WTC11 (cell line): ENCODE results near the gene ITGB4. TPM values are rescaled to one million over a fixed set of nuclear protein-coding genes. Genes with fewer than 3 reads are reported as not detected.

Experiments used
- ATAC-seq: fragments of 200-7000 bp; cut with Tn5 transposase; 2 replicates; pipeline ENCODE4 v1.10.0; 2021; ENCODE audit warnings: mild to moderate bottlenecking, moderate library complexity
- CTCF ChIA-PET: fragments of 300-600 bp; sonication (Branson Sonifier 250); formaldehyde crosslinking; loops from one replicate; lab custom pipeline; 2021; ENCODE audit warnings: antibody characterized with exemption; lab: Charles Lee
- POLR2A ChIA-PET: fragments of 350-600 bp; sonication (Branson Sonifier 250); formaldehyde crosslinking; loops from one replicate; lab custom pipeline; 2021; ENCODE audit warnings: antibody characterized with exemption; lab: Charles Lee
- DNase-seq: peaks from one replicate; pipeline ENCODE4 v3.0.0; 2021; ENCODE audit warnings: low spot score
- H3K27ac Mint-ChIP-seq: 2 replicates; pipeline ENCODE4 v1.8.0; 2021; ENCODE audit warnings: mixed read lengths
- H3K27me3 Mint-ChIP-seq: 2 replicates; pipeline ENCODE4 v1.8.0; 2021; ENCODE audit warnings: low read depth, mild to moderate bottlenecking, moderate library complexity, mixed read lengths
- H3K36me3 Mint-ChIP-seq: 2 replicates; pipeline ENCODE4 v1.8.0; 2021; ENCODE audit warnings: mixed read lengths
- H3K4me1 Mint-ChIP-seq: 2 replicates; pipeline ENCODE4 v1.8.0; 2022; ENCODE audit warnings: mixed read lengths
- H3K4me3 Mint-ChIP-seq: 2 replicates; pipeline ENCODE4 v1.8.0; 2021; ENCODE audit warnings: mild to moderate bottlenecking, moderate library complexity, mixed read lengths
- H3K9me3 Mint-ChIP-seq: 2 replicates; pipeline ENCODE4 v1.8.0; 2021; ENCODE audit warnings: mixed read lengths
- CBFB ChIP-seq: sonication (generic); formaldehyde crosslinking; IDR thresholded peaks from 2 replicates; pipeline ENCODE4 v1.8.1; 2022; ENCODE audit warnings: mild to moderate bottlenecking, low read depth, missing genetic modification reagents
- CTCF ChIP-seq: fragments of 200-600 bp; IDR thresholded peaks from 2 replicates; pipeline ENCODE4 v1.8.0; 2022; ENCODE audit warnings: antibody characterized with exemption
- GRHL2 ChIP-seq: fragments of 250-450 bp; sonication (Bioruptor Pico); IDR thresholded peaks from 2 replicates; pipeline ENCODE4 v1.8.0; 2022; ENCODE audit warnings: mild to moderate bottlenecking, moderate library complexity; ENCODE audit not compliant: insufficient replicate concordance, severe bottlenecking
- HMGA2 ChIP-seq: fragments of 250-450 bp; sonication (Bioruptor Pico); IDR thresholded peaks from 2 replicates; pipeline ENCODE4 v1.4.0; 2021; ENCODE audit warnings: mild to moderate bottlenecking, moderate library complexity
- JAZF1 ChIP-seq: fragments of 250-450 bp; sonication (Bioruptor Pico); IDR thresholded peaks from 2 replicates; pipeline ENCODE4 v1.9.0; 2021; ENCODE audit warnings: moderate library complexity, mild to moderate bottlenecking, inconsistent platforms
- MYBL2 ChIP-seq: sonication (generic); formaldehyde crosslinking; IDR thresholded peaks from 2 replicates; pipeline ENCODE4 v1.8.1; 2023; ENCODE audit warnings: mild to moderate bottlenecking, moderate library complexity, missing genetic modification reagents
- NFE2L1 ChIP-seq: sonication (generic); formaldehyde crosslinking; IDR thresholded peaks from 2 replicates; pipeline ENCODE4 v1.8.1; 2023; ENCODE audit warnings: missing genetic modification reagents
- PRRX2 ChIP-seq: fragments of 250-450 bp; sonication (Bioruptor Pico); IDR thresholded peaks from 2 replicates; pipeline ENCODE4 v1.8.0; 2021; ENCODE audit warnings: mild to moderate bottlenecking
- RELA ChIP-seq: sonication (generic); formaldehyde crosslinking; IDR thresholded peaks from 2 replicates; pipeline ENCODE4 v1.8.1; 2022; ENCODE audit warnings: missing genetic modification reagents, mild to moderate bottlenecking, borderline replicate concordance
- SOX15 ChIP-seq: fragments of 250-450 bp; sonication (Bioruptor Pico); IDR thresholded peaks from 2 replicates; pipeline ENCODE4 v1.9.0; 2021; ENCODE audit warnings: mild to moderate bottlenecking
- TEAD1 ChIP-seq: sonication (generic); formaldehyde crosslinking; IDR thresholded peaks from 2 replicates; pipeline ENCODE4 v1.8.0; 2022; ENCODE audit warnings: mild to moderate bottlenecking, missing genetic modification reagents
- TEAD4 ChIP-seq: sonication (generic); formaldehyde crosslinking; IDR thresholded peaks from 2 replicates; pipeline ENCODE4 v1.8.0; 2022; ENCODE audit warnings: mild to moderate bottlenecking, missing genetic modification reagents
- ZNF396 ChIP-seq: fragments of 250-450 bp; sonication (Bioruptor Pico); IDR thresholded peaks from 2 replicates; pipeline ENCODE4 v1.8.0; 2021; ENCODE audit warnings: mild to moderate bottlenecking, moderate library complexity, borderline replicate concordance
- ZNF416 ChIP-seq: fragments of 250-450 bp; sonication (Bioruptor Pico); IDR thresholded peaks from 2 replicates; pipeline ENCODE4 v1.9.0; 2021; ENCODE audit warnings: mild to moderate bottlenecking, inconsistent platforms
- ZNF512 ChIP-seq: sonication (generic); formaldehyde crosslinking; IDR thresholded peaks from 2 replicates; pipeline ENCODE4 v1.8.1; 2022; ENCODE audit warnings: missing genetic modification reagents, borderline replicate concordance
- ZNF671 ChIP-seq: fragments of 250-450 bp; sonication (Bioruptor Pico); IDR thresholded peaks from 2 replicates; pipeline ENCODE4 v1.8.0; 2021; ENCODE audit warnings: mild to moderate bottlenecking
- total RNA-seq: library from RNA; stranded (reverse); gene quantifications from 3 replicates; pipeline ENCODE4 v1.2.3, GENCODE V29; 2021
- TF ChIP-seq, protein P1 (sequence below): sonication (generic); formaldehyde crosslinking; IDR thresholded peaks from 2 replicates; pipeline ENCODE4 v1.8.0; 2022; ENCODE audit warnings: mild to moderate bottlenecking, missing genetic modification reagents
- TF ChIP-seq, protein P2 (sequence below): sonication (generic); formaldehyde crosslinking; IDR thresholded peaks from 2 replicates; pipeline ENCODE4 v1.8.0; 2023; ENCODE audit warnings: missing genetic modification reagents
- TF ChIP-seq, protein P3 (sequence below): sonication (generic); formaldehyde crosslinking; IDR thresholded peaks from 2 replicates; pipeline ENCODE4 v1.8.1; 2022; ENCODE audit warnings: low read depth, mild to moderate bottlenecking, moderate library complexity, missing genetic modification reagents, borderline replicate concordance
- TF ChIP-seq, protein P4 (sequence below): sonication (generic); formaldehyde crosslinking; conservative IDR thresholded peaks from 2 replicates; pipeline ENCODE4 v1.8.1; 2022; ENCODE audit warnings: mild to moderate bottlenecking, missing genetic modification reagents

The ITGB4 gene
- total RNA-seq, 1 experiment from 2014 or later: 9.5 TPM

GRCh38 chr17:75740631-75741077 lies 19.4 kb downstream of the ITGB4 start:
- H3K36me3 Mint-ChIP-seq: no peaks in the 10 kb centered on the region
- no peak overlapping the region for H3K4me3 Mint-ChIP-seq
- H3K27me3 Mint-ChIP-seq: no peaks in the 10 kb centered on the region
- ChIA-PET POLR2A (no interaction called here), CTCF (interaction anchor here (0.8 to 1.9 kb wide), 5 partner anchors 9 to 258 kb away, joined by 3 to 9 read pairs (median 4); partner anchors contain the start of gene SMIM5)
- no peaks in the 10 kb centered on the region for H3K4me1 Mint-ChIP-seq
- TF ChIP-seq NFE2L1 (CRISPR knock-in tag) (no peak), CTCF (no peak), TEAD1 (CRISPR knock-in tag) (no peak), ZNF416 (CRISPR knock-in tag) (no peak), HMGA2 (CRISPR knock-in tag) (no peak), TEAD4 (CRISPR knock-in tag) (no peak), PRRX2 (CRISPR knock-in tag) (no peak), ZNF671 (CRISPR knock-in tag) (no peak), CBFB (no peak), JAZF1 (CRISPR knock-in tag) (no peak)
- TF ChIP-seq, protein P1, sequence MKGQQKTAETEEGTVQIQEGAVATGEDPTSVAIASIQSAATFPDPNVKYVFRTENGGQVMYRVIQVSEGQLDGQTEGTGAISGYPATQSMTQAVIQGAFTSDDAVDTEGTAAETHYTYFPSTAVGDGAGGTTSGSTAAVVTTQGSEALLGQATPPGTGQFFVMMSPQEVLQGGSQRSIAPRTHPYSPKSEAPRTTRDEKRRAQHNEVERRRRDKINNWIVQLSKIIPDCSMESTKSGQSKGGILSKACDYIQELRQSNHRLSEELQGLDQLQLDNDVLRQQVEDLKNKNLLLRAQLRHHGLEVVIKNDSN: no peak
- DNase-seq (no peak), ATAC-seq (0 out of 2 replicates have a peak, but pooled peaks have one; percentile 42)
- H3K27ac Mint-ChIP-seq: no peak overlapping the region
- no peaks in the 10 kb centered on the region for H3K9me3 Mint-ChIP-seq

GRCh38 chr17:75742337-75742736 lies 21.1 kb downstream of the ITGB4 start:
- no peaks in the 10 kb centered on the region for H3K27me3 Mint-ChIP-seq
- H3K9me3 Mint-ChIP-seq: no peaks in the 10 kb centered on the region
- DNase-seq (no peak), ATAC-seq (no peak)
- H3K4me1 Mint-ChIP-seq: no peaks in the 10 kb centered on the region
- no peak overlapping the region for H3K4me3 Mint-ChIP-seq
- ChIA-PET CTCF (interaction anchor here (0.5 to 1.6 kb wide), 4 partner anchors 10 to 109 kb away, joined by 3 to 9 read pairs (median 4); partner anchors contain the start of gene SMIM5), POLR2A (no interaction called here)
- TF ChIP-seq SOX15 (CRISPR knock-in tag): no peak
- no peak for TF ChIP-seq ZNF416 (CRISPR knock-in tag)
- no peak for TF ChIP-seq GRHL2 (CRISPR knock-in tag)
- TF ChIP-seq, protein P2, sequence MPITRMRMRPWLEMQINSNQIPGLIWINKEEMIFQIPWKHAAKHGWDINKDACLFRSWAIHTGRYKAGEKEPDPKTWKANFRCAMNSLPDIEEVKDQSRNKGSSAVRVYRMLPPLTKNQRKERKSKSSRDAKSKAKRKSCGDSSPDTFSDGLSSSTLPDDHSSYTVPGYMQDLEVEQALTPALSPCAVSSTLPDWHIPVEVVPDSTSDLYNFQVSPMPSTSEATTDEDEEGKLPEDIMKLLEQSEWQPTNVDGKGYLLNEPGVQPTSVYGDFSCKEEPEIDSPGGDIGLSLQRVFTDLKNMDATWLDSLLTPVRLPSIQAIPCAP: no peak
- TF ChIP-seq ZNF396 (CRISPR knock-in tag): no peak
- no peak for TF ChIP-seq RELA (CRISPR knock-in tag)
- TF ChIP-seq, protein P3, sequence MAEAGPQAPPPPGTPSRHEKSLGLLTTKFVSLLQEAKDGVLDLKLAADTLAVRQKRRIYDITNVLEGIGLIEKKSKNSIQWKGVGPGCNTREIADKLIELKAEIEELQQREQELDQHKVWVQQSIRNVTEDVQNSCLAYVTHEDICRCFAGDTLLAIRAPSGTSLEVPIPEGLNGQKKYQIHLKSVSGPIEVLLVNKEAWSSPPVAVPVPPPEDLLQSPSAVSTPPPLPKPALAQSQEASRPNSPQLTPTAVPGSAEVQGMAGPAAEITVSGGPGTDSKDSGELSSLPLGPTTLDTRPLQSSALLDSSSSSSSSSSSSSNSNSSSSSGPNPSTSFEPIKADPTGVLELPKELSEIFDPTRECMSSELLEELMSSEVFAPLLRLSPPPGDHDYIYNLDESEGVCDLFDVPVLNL (CRISPR knock-in tag): no peak
- no peak for TF ChIP-seq ZNF512 (CRISPR knock-in tag)
- TF ChIP-seq, protein P4, sequence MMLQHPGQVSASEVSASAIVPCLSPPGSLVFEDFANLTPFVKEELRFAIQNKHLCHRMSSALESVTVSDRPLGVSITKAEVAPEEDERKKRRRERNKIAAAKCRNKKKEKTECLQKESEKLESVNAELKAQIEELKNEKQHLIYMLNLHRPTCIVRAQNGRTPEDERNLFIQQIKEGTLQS: no peak
- TF ChIP-seq ZNF671 (CRISPR knock-in tag): no peak
- no peak for TF ChIP-seq MYBL2 (CRISPR knock-in tag)
- no peak overlapping the region for H3K27ac Mint-ChIP-seq
- H3K36me3 Mint-ChIP-seq: no peaks in the 10 kb centered on the region
